ENCODE results near the gene TNPO3. TPM values are rescaled to one million over a fixed set of nuclear protein-coding genes. Genes with fewer than 3 reads are reported as not detected.
"Not testable (repeated sequence)": the region's sequence is repeated elsewhere in the genome, so short reads cannot be mapped to it uniquely, and the experiment has no call there.

The TNPO3 gene
- total RNA-seq, 1 donor from 2014 or later: 52.3 TPM

DNA sequence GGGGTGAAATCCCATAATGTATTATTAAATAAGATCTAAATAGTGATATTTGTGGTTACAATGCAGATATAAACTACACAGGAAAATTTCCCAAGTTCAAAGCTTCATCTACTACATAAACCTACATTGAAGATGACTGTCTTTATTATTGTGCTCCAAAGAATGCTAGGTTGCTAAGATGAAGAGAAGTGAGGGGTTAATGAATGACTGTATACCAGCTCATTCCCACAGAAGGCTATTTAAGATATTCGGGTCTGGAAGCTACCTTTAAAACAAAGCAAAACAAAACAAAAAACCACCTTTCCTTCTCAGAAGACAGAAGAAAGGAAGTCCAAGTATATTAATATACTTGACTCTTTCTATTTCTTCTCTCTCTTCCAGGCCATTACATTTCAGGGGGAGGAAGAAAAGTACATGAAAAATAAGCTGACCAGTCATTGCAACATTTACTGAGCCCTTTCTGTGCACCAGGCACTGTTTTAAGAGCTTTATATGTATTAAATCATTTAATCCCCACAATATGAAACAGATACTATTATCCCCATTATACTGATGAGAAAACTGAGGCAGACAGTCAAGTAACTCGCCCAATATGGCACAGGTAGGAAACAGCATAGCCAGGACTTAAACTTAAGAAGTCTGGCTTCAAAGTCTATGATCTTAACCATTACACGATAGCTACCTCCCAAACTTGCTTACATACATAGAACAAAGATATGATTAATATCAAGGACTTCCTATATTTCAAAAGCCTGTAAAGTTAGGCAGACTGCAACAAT is 48.1 kb downstream of the TNPO3 start:
- DNase-seq (ENCODE audit: extremely low spot score, unreplicated experiment): no peak
- Mint-ChIP-seq H3K36me3 (peaks cover 29% of the 10 kb centered on the region), H3K27ac (no peak overlapping the region), H3K4me3 (no peak overlapping the region), H3K27me3 (no peaks in the 10 kb centered on the region), H3K9me3 (no peaks in the 10 kb centered on the region), H3K4me1 (ENCODE audit: unreplicated experiment) (peaks cover 6% of the 10 kb centered on the region)
- no peak for TF ChIP-seq CTCF (conservative IDR thresholded peaks at IDR 0.05)

- no peaks in the 10 kb centered on the region for H3K27me3 Mint-ChIP-seq
- no peak for TF ChIP-seq CTCF (conservative IDR thresholded peaks at IDR 0.05)
- no peaks in the 10 kb centered on the region for H3K9me3 Mint-ChIP-seq
- no peak overlapping the region for H3K27ac Mint-ChIP-seq
- H3K4me1 Mint-ChIP-seq (ENCODE audit: unreplicated experiment): peaks cover 6% of the 10 kb centered on the region
- no peak for DNase-seq (ENCODE audit: extremely low spot score, unreplicated experiment)
- no peak overlapping the region for H3K4me3 Mint-ChIP-seq
- peaks cover 36% of the 10 kb centered on the region for H3K36me3 Mint-ChIP-seq
Measured at GRCh38 chr7:129005186-129005585, 49.7 kb downstream of the TNPO3 start.

GRCh38 chr7:128997181-128997580 is 57.7 kb downstream of the TNPO3 start:
- no peak overlapping the region for H3K4me3 Mint-ChIP-seq
- no peaks in the 10 kb centered on the region for H3K27me3 Mint-ChIP-seq
- no peak overlapping the region for H3K27ac Mint-ChIP-seq
- H3K9me3 Mint-ChIP-seq: no peaks in the 10 kb centered on the region
- H3K4me1 Mint-ChIP-seq (ENCODE audit: unreplicated experiment): no peaks in the 10 kb centered on the region
- DNase-seq (ENCODE audit: extremely low spot score, unreplicated experiment): no peak
- no peak for TF ChIP-seq CTCF (conservative IDR thresholded peaks at IDR 0.05)
- peaks cover 37% of the 10 kb centered on the region for H3K36me3 Mint-ChIP-seq

DNA sequence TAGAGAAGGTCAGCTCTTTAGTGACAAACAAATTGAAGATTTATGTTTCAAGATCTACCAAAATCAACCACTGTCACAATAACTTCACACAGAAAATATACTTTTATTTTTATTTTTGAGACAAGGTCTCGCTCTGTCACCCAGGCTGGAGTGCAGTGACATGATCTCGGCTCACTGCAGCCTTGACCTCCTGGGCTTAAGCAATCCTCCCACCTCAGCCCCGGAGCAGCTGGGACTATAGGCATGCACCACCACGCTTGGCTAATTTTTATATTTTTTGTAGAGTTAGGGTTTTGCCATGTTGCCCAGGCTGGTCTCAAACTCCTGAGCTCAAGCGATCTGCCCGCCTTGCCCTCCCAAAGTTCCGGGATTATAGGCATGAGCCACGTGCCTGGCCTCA is 60.4 kb downstream of the TNPO3 start:
- H3K27ac Mint-ChIP-seq, H3K4me3 Mint-ChIP-seq: not testable (repeated sequence)
- peaks cover 22% of the 10 kb centered on the region for H3K36me3 Mint-ChIP-seq

GRCh38 chr7:128993419-128993818 is 61.5 kb downstream of the TNPO3 start:
- peaks cover 24% of the 10 kb centered on the region for H3K36me3 Mint-ChIP-seq
- TF ChIP-seq CTCF (conservative IDR thresholded peaks at IDR 0.05): no peak

More for the DNA sequence above, 60.4 kb downstream of the TNPO3 start:
- H3K9me3 Mint-ChIP-seq; H3K4me1 Mint-ChIP-seq (ENCODE audit: unreplicated experiment); H3K27me3 Mint-ChIP-seq; DNase-seq (ENCODE audit: extremely low spot score, unreplicated experiment): not testable (repeated sequence)

DNA sequence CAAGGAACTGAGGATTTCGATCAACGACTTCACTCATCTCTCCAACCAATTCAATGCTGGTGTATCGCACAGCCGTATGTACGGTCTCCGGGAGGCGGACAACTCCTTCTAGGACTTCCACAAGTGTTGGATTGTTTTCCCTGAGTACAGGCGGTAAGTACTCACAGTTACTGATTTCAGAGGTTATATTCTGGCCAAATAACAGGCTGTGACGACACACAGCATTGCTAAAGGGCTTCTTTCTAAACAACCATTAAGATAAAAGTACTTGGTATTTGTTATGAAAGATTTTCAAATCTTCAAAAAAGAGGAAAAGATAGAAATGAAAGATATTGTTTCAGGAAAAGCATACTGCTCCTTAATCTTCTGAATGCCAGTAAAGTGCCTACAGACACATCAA is 65.0 kb downstream of the TNPO3 start:
- Mint-ChIP-seq H3K27me3 (no peaks in the 10 kb centered on the region), H3K36me3 (peaks cover 33% of the 10 kb centered on the region), H3K4me1 (ENCODE audit: unreplicated experiment) (no peaks in the 10 kb centered on the region), H3K27ac (no peak overlapping the region), H3K9me3 (no peaks in the 10 kb centered on the region), H3K4me3 (no peak overlapping the region)
- no peak for DNase-seq (ENCODE audit: extremely low spot score, unreplicated experiment)
- no peak for TF ChIP-seq CTCF (conservative IDR thresholded peaks at IDR 0.05)

More at GRCh38 chr7:128993419-128993818, 61.5 kb downstream of the TNPO3 start:
- Mint-ChIP-seq H3K9me3 (no peaks in the 10 kb centered on the region), H3K27me3 (no peaks in the 10 kb centered on the region), H3K27ac (no peak overlapping the region), H3K4me3 (no peak overlapping the region), H3K4me1 (ENCODE audit: unreplicated experiment) (no peaks in the 10 kb centered on the region)
- DNase-seq (ENCODE audit: extremely low spot score, unreplicated experiment): no peak
